ENCODE results near the gene MTX2.

- no peak for TF ChIP-seq EZH2 (IDR thresholded peaks at IDR 0.05)
- TF ChIP-seq POLR2AphosphoS5 (IDR thresholded peaks at IDR 0.05; ENCODE audit: borderline replicate concordance, low read depth, low read length), result no peak
Observed at GRCh38 chr2:176284461-176285049, 15.3 kb downstream of the MTX2 start.

Measured in SK-N-MC (cell line).